NT2/D1 (cell line): ENCODE results near the gene MYO19.

Experiments used
- SUZ12 ChIP-seq: IDR thresholded peaks from 2 replicates; pipeline ENCODE4 v1.6.1; 2011; ENCODE audit not compliant: insufficient read length, insufficient read depth; ENCODE audit errors: extremely low read depth
- YY1 ChIP-seq: IDR thresholded peaks from 2 replicates; pipeline ENCODE4 v1.6.1; 2011; ENCODE audit not compliant: insufficient read length, insufficient read depth
- ZNF274 ChIP-seq: IDR thresholded peaks from 2 replicates; pipeline ENCODE4 v1.6.1; 2011; ENCODE audit warnings: mild to moderate bottlenecking, low read depth, low read length

GRCh38 chr17:36544044-36544306 lies 9.3 kb upstream of the MYO19 start:
- TF ChIP-seq ZNF274: no peak
- no peak for TF ChIP-seq YY1
- no peak for TF ChIP-seq SUZ12
